ENCODE results near the gene ELMO3.
A peak's percentile ranks its signal among the peaks of the same experiment; 100 is the strongest.

Gene ELMO3

DNA sequence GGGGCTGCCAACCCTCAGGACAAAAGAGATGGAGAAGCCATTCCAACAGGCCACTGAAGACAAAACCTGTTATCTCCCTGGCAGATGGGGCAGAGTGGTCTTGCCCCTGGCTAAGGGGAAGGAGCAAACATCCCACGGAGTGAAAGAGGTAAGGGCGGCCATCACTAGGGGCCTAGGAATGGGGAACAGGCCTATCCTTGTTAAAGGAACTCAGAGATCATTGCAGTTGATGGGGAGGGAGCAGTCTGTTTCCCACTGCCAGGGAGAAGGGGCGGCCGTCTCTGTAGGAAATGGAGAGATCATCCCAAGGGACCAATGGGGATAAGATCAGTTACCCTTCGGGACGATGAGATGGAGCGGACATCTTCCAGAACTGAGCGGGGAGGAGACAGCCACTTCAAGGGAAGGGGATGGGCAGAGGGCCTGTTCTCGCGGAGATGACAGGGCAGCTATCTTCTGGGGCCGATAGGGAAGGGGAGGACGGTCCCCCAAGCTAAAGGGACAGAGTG lies 27.4 kb downstream of the ELMO3 start:
- TF ChIP-seq, protein P1, sequence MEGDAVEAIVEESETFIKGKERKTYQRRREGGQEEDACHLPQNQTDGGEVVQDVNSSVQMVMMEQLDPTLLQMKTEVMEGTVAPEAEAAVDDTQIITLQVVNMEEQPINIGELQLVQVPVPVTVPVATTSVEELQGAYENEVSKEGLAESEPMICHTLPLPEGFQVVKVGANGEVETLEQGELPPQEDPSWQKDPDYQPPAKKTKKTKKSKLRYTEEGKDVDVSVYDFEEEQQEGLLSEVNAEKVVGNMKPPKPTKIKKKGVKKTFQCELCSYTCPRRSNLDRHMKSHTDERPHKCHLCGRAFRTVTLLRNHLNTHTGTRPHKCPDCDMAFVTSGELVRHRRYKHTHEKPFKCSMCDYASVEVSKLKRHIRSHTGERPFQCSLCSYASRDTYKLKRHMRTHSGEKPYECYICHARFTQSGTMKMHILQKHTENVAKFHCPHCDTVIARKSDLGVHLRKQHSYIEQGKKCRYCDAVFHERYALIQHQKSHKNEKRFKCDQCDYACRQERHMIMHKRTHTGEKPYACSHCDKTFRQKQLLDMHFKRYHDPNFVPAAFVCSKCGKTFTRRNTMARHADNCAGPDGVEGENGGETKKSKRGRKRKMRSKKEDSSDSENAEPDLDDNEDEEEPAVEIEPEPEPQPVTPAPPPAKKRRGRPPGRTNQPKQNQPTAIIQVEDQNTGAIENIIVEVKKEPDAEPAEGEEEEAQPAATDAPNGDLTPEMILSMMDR (conservative IDR thresholded peaks at IDR 0.05; ENCODE audit: low read depth, low read length) = no peak
- peak overlapping the region; percentile 92 for H3K4me3 ChIP-seq (ENCODE audit: low read depth, low read length)
- no peak for DNase-seq (ENCODE audit: low read depth)

DNA sequence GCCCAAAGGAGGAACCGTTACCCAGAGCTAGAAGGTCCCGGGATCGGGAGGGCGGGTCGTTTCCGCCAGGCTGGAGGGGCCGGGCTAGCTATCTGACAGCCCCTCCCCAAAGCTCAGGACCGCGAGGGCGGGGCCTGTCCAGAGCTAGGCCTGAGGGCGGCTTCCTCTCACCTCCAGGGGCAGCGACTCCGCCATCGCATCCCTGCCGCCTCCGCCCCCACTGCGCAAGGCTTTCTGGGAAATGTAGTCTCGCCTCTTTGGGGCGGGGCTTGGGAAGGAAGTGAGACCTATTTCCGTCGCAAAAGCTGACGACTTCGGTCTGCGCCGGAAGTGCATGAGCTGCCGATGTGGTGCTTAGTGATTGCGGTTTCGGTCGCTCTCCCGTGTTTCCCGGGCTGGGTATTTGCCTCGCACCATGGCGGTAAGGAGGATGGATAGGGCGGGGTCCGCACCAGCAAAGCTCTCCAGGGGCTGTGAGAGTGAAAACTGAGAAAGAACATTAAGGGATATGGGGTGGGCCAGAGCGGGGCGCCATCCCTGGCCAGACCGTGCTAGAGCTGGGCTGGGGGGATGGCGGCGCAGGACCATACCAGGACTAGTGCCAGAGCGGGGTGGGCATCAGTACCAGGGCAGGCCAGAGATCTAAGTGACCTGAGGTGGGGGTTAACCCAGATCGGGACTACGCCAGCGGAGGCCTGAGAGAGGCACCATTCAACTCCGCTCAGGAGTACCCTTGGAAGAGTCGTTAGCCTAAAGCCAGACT lies 28.1 kb downstream of the ELMO3 start, which contains the start of gene TMEM208:
TSS of gene TMEM208 (plus strand) at position 327 of the 763 bp plus-strand sequence. CDS start at position 416, 89 bp downstream.
- H3K4me3 ChIP-seq (ENCODE audit: low read depth, low read length) = peak within 1 kb of the TSS; percentile 92
- peak; percentile 98 for DNase-seq (ENCODE audit: low read depth)
- TF ChIP-seq, protein P1 (conservative IDR thresholded peaks at IDR 0.05; ENCODE audit: low read depth, low read length) = peak; percentile 21

DNA sequence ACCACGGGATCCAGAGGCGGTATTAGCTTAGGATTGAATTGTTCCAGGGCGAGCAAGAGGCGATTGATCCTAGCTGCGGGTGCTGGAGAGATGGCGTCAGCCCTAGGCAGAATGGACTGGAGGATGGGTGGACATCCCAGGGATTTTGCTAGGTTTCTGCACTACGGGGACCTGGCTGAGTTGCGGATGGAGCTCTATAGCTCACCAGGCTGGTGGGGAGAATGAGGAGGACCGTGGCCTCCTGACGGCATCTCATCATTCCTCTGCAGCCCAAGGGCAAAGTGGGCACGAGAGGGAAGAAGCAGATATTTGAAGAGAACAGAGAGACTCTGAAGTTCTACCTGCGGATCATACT lies 28.6 kb downstream of the ELMO3 start:
- DNase-seq (ENCODE audit: low read depth) = no peak
- TF ChIP-seq, protein P1 (conservative IDR thresholded peaks at IDR 0.05; ENCODE audit: low read depth, low read length) = no peak
- H3K4me3 ChIP-seq (ENCODE audit: low read depth, low read length) = peak overlapping the region; percentile 92

DNA sequence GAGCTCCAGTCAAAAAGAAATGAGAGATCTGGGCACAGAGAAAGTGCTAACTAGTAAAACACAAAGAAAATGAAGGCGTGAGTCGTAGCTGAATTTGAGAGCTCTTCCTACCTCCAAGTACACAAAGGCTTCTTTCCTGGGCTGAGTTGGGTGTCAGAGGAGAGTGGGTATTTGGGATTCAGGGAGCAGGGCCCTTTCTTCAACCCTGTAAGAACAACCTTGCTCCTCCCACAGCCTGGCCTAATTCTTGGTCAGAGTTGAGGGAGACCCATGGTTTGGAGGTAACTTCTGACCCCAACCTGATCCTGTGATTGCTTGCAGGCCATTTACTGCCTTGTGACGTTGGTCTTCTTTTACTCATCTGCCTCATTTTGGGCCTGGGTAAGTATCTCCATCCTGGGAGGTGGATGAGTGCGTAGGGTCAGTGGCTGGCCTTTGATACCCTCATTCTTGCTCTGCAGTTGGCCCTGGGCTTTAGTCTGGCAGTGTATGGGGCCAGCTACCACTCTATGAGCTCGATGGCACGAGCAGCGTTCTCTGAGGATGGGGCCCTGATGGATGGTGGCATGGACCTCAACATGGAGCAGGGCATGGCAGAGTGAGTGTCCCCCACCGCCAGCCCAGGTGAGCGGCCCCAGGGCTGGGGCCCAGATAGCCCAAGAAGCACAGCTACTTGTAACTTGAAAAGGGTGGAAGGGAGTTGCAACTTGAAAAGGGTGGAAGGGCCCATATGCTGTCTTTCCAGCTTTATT lies 29.3 kb downstream of the ELMO3 start:
- peak overlapping the region; percentile 92 for H3K4me3 ChIP-seq (ENCODE audit: low read depth, low read length)
- DNase-seq (ENCODE audit: low read depth) = no peak
- TF ChIP-seq, protein P1 (conservative IDR thresholded peaks at IDR 0.05; ENCODE audit: low read depth, low read length) = no peak

DNA sequence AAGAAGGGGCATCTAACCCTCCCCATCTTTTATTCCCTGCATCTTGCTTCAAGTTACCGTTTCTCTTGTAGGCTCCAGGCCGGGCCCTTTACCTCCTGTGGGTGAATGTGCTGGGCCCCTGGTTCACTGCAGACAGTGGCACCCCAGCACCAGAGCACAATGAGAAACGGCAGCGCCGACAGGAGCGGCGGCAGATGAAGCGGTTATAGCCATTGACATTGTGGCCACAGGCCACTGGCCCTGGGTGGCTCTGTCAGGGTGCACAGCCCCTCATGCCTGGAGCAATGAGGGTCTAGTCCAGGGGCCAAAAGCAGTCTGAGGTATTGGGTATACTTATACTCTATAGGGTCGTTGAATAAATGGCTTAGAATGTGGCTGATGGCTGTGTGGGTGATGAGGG lies 30.0 kb downstream of the ELMO3 start:
- no peak for DNase-seq (ENCODE audit: low read depth)
- TF ChIP-seq, protein P1 (conservative IDR thresholded peaks at IDR 0.05; ENCODE audit: low read depth, low read length) = no peak
- H3K4me3 ChIP-seq (ENCODE audit: low read depth, low read length) = no peak overlapping the region

DNA sequence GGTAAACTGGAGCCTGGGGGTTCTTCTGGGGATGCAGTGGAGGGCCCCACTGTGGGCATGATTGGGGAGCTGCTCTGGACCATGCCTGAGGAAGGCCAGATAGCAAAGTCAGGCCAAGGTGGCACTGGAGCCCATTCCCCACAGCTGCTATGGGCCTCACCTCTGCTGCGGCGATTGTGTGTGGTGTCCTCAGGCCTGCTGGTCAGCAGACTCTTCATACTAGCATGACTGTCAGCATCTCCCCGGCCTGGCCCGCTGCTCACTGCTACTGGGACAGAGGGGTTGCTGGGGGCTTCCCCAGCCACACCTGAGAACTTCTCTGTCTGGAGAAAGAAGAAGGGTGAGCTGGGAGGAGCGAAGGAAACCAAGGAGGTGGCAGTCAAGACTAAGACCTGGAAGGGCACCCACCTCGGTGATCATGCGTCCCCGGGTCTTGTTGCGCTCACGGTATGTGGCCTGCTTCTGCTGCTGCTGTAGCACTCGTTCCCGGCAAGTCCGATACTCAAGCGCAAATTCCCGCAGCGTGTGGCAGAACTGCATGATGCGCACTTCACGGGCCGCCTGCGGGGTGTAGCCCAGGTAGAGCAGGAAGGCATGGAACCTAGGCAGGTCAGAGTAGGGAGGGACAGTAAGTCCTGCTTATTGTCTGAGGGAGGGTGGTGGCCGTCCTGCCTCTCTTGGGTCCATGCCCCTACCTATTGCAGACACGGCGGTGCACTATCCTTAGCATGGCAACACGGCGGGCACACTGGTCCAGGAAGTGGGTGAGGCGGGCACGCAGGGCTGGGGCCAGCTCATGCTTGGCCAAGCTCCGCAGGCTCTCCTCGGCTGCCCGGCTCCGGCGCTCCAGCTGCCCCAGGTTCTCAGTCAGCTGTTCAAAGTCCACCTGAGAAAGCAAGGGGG lies 31.2 kb downstream of the ELMO3 start:
- TF ChIP-seq, protein P1 (conservative IDR thresholded peaks at IDR 0.05; ENCODE audit: low read depth, low read length) = no peak
- H3K4me3 ChIP-seq (ENCODE audit: low read depth, low read length) = no peak overlapping the region
- DNase-seq (ENCODE audit: low read depth) = no peak
